Thyroid gland (tissue), 4 donors: ENCODE results near the gene STOML3. TPM values are rescaled to one million over a fixed set of nuclear protein-coding genes. Genes with fewer than 3 reads are reported as not detected.

Experiments
- DNase-seq, 2 donors: peaks; one replicate each; pipeline ENCODE4 v3.0.0-alpha.2; 2019
- H3K27ac ChIP-seq, 3 donors: fragments of 200-600 bp; sonication (generic); 1 replicate in 2 of 3; 2 replicates in 1 of 3; pipeline ENCODE4 v1.5.1; 2016 to 2019; ENCODE audit warnings: mild to moderate bottlenecking in 1 of 3, moderate library complexity in 1 of 3
- H3K27me3 ChIP-seq: fragments of 200-600 bp; sonication (generic); one replicate; pipeline ENCODE4 v1.5.1; 2019
- H3K36me3 ChIP-seq, 2 donors: fragments of 200-600 bp; sonication (generic); one replicate each; pipeline ENCODE4 v1.5.1; 2016 to 2019
- H3K4me1 ChIP-seq, 2 donors: fragments of 200-600 bp; sonication (generic); one replicate each; pipeline ENCODE4 v1.5.1; 2017 to 2019
- H3K4me3 ChIP-seq, 3 donors: fragments of 200-600 bp; sonication (generic); replicated peaks in 1 of 3; 1 replicate in 2 of 3; 2 replicates in 1 of 3; pipeline ENCODE4 v1.5.1; 2016; ENCODE audit warnings: mild to moderate bottlenecking in 1 of 3
- H3K9me3 ChIP-seq: fragments of 200-600 bp; sonication (generic); one replicate; pipeline ENCODE4 v1.5.1; 2017
- CTCF ChIP-seq, 6 experiments: fragments of 200-600 bp in 3 of 6; fragments of 450-650 bp in 3 of 6; sonication (generic) in 3 of 6; IDR thresholded peaks; one replicate each; pipeline ENCODE4 v1.5.1; 2016 to 2019; ENCODE audit warnings: antibody characterized with exemption in 6 of 6, mild to moderate bottlenecking in 2 of 6, inconsistent platforms in 1 of 6, moderate library complexity in 1 of 6
- POLR2A ChIP-seq, 2 donors: fragments of 450-650 bp; IDR thresholded peaks; one replicate each; pipeline ENCODE4 v1.6.1; 2017; ENCODE audit warnings: antibody characterized with exemption in 2 of 2, mild to moderate bottlenecking in 2 of 2, moderate library complexity in 1 of 2
- WGBS, 2 donors: methylation state at CpG; one replicate each; pipeline ENCODE4 v1.1.5; 2017; 5-methylcytosine and 5-hydroxymethylcytosine counted together
- intact Hi-C: fragments of 100-400 bp; cut with DNase I; formaldehyde crosslinking; loops from one replicate; pipeline ENCODE4 v1.15.1; 2023
- total RNA-seq, 4 donors: library from RNA; depleted of rRNA; stranded (reverse); fragments of >200 nt; gene quantifications; one replicate each; pipeline ENCODE4 v1.2.3, GENCODE V29; 2016

STOML3 gene
- total RNA-seq, 4 donors from 2014 or later: not detected

- no peak for DNase-seq
- Histone ChIP-seq H3K9me3 (no peaks in the 10 kb centered on the region), H3K4me3 (no peak overlapping the region), H3K4me1 (no peaks in the 10 kb centered on the region), H3K27me3 (no peaks in the 10 kb centered on the region), H3K36me3 (no peaks in the 10 kb centered on the region), H3K27ac (no peak overlapping the region)
- WGBS, 2 donors: 26 to 28% methylated on average over 9 of the region's 9 CpGs
- no peak for TF ChIP-seq POLR2A (IDR thresholded peaks at IDR 0.05)
- no peak for TF ChIP-seq CTCF (IDR thresholded peaks at IDR 0.05)
- intact Hi-C loops: no loop called here
Observed at GRCh38 chr13:38951525-38952313, 38.9 kb downstream of the STOML3 start.

- Histone ChIP-seq H3K9me3 (no peaks in the 10 kb centered on the region), H3K4me3 (no peak overlapping the region), H3K27me3 (no peaks in the 10 kb centered on the region), H3K36me3 (no peaks in the 10 kb centered on the region), H3K4me1 (no peaks in the 10 kb centered on the region), H3K27ac (no peak overlapping the region)
- TF ChIP-seq CTCF (IDR thresholded peaks at IDR 0.05): no peak
- TF ChIP-seq POLR2A (IDR thresholded peaks at IDR 0.05): no peak
- WGBS, 2 donors: 68 to 81% methylated on average over 3 of the region's 3 CpGs
- DNase-seq: no peak
- intact Hi-C loops: no loop called here
Observed at GRCh38 chr13:38950987-38951386, 39.6 kb downstream of the STOML3 start.

GRCh38 chr13:38947054-38947453 lies 43.6 kb downstream of the STOML3 start:
- Histone ChIP-seq H3K27ac (no peak overlapping the region), H3K4me3 (no peak overlapping the region), H3K27me3 (no peaks in the 10 kb centered on the region), H3K9me3 (no peaks in the 10 kb centered on the region), H3K4me1 (no peaks in the 10 kb centered on the region), H3K36me3 (no peaks in the 10 kb centered on the region)
- 78 to 89% methylated on average over 3 of the region's 3 CpGs for WGBS, 2 donors
- TF ChIP-seq POLR2A (IDR thresholded peaks at IDR 0.05): no peak
- TF ChIP-seq CTCF (IDR thresholded peaks at IDR 0.05): no peak
- intact Hi-C loops: no loop called here
- DNase-seq: no peak

GRCh38 chr13:38944219-38944618 lies 46.4 kb downstream of the STOML3 start:
- TF ChIP-seq POLR2A (IDR thresholded peaks at IDR 0.05) (no peak), CTCF (IDR thresholded peaks at IDR 0.05) (no peak)
- intact Hi-C loops: no loop called here
- Histone ChIP-seq H3K27me3 (no peaks in the 10 kb centered on the region), H3K36me3 (no peaks in the 10 kb centered on the region), H3K4me3 (no peak overlapping the region), H3K4me1 (no peaks in the 10 kb centered on the region), H3K27ac (no peak overlapping the region), H3K9me3 (no peaks in the 10 kb centered on the region)
- DNase-seq: no peak
- WGBS, 2 donors: 57% methylated on average over 3 of the region's 3 CpGs

- Histone ChIP-seq H3K4me1 (no peaks in the 10 kb centered on the region), H3K27ac (no peak overlapping the region), H3K9me3 (no peaks in the 10 kb centered on the region), H3K27me3 (no peaks in the 10 kb centered on the region), H3K4me3 (no peak overlapping the region), H3K36me3 (no peaks in the 10 kb centered on the region)
- intact Hi-C loops: no loop called here
- no peak for DNase-seq
- WGBS, 2 donors: 77 to 87% methylated on average over 2 of the region's 2 CpGs
- TF ChIP-seq POLR2A (IDR thresholded peaks at IDR 0.05): no peak
- TF ChIP-seq CTCF (IDR thresholded peaks at IDR 0.05): no peak
Observed at GRCh38 chr13:38943231-38943630, 47.4 kb downstream of the STOML3 start.
